ENCODE results near the gene MTG2. TPM values are rescaled to one million over a fixed set of nuclear protein-coding genes. Genes with fewer than 3 reads are reported as not detected.

MTG2 gene
- total RNA-seq, 1 donor from 2014 or later = 21.6 TPM

GRCh38 chr20:62246872-62247652 is 64.2 kb downstream of the MTG2 start:
- intact Hi-C loops (cut with DNase I) = no loop called here
- DNase-seq (ENCODE audit: missing footprints) (peak; percentile 76), ATAC-seq (peak; percentile 90)

- DNase-seq (ENCODE audit: missing footprints) = peak; percentile 5
- ATAC-seq = no peak
- intact Hi-C loops (cut with DNase I) = no loop called here
Measured at GRCh38 chr20:62248890-62249560, 66.2 kb downstream of the MTG2 start.

- intact Hi-C loops (cut with DNase I) = no loop called here
- DNase-seq (ENCODE audit: missing footprints) = peak; percentile 48
- ATAC-seq = no peak
Measured at GRCh38 chr20:62252342-62252966, 69.6 kb downstream of the MTG2 start.

Other genes with a start within 250 kb of the MTG2 start
- gene TAF4, start 117.1 kb upstream of the MTG2 start, total RNA-seq = 10.7 TPM
- gene LSM14B, start 60.6 kb upstream of the MTG2 start, total RNA-seq = 55.2 TPM
- 230 TPM for gene PSMA7, start 39.6 kb upstream of the MTG2 start, total RNA-seq
- 7.8 TPM for gene SS18L1, start 39.3 kb upstream of the MTG2 start, total RNA-seq
- gene HRH3, start 37.2 kb downstream of the MTG2 start, total RNA-seq = not detected
- gene OSBPL2, start 55.5 kb downstream of the MTG2 start, total RNA-seq = 59.5 TPM
- gene ADRM1, start 120.0 kb downstream of the MTG2 start, total RNA-seq = 73.9 TPM
- gene LAMA5, start 184.3 kb downstream of the MTG2 start, total RNA-seq = 89.3 TPM
- gene RPS21, start 204.1 kb downstream of the MTG2 start, total RNA-seq = 782 TPM
- 18.1 TPM for gene CABLES2, start 224.3 kb downstream of the MTG2 start, total RNA-seq
- not detected for gene RBBP8NL, start 244.5 kb downstream of the MTG2 start, total RNA-seq

All from Right ventricle myocardium inferior (tissue), 1 donor.